HepG2 (cell line): ENCODE results near the gene ZNF513. TPM values are rescaled to one million over a fixed set of nuclear protein-coding genes. Genes with fewer than 3 reads are reported as not detected.

Experiments used
- ATAC-seq: fragments of 200-7000 bp; cut with Tn5 transposase; 3 replicates; pipeline ENCODE4 v1.9.1; 2020; ENCODE audit warnings: mild to moderate bottlenecking, moderate library complexity
- BruUV-seq: library from RNA; stranded (reverse); fragments of 400-500 nt; replicated peaks from 2 replicates; lab custom pipeline; 2021; lab: Mats Ljungman, UMichigan
- CTCF ChIA-PET: fragments of 300-600 bp; formaldehyde crosslinking; extraction: SDS; loops from one replicate; lab custom pipeline; 2021; ENCODE audit warnings: low total read pairs, inconsistent platforms, low intra/inter-chr PET ratio; lab: Yijun Ruan, JAX
- POLR2A ChIA-PET: fragments of 350-600 bp; sonication (Branson Sonifier 250); formaldehyde crosslinking; loops from one replicate; lab custom pipeline; 2020; ENCODE audit warnings: antibody characterized with exemption, inconsistent platforms; lab: Yijun Ruan, JAX
- DNase-seq: peaks from one replicate; pipeline ENCODE4 v3.0.0-alpha.2; 2015; ENCODE audit warnings: low spot score
- FAIRE-seq: peaks from 3 replicates; lab custom pipeline; 2011; peaks lifted over from hg19 to GRCh38; lab: Jason Lieb, UNC
- H2AFZ ChIP-seq: one replicate; pipeline ENCODE4 v1.6.1; 2011; ENCODE audit warnings: low read length, inconsistent platforms
- H3K27ac ChIP-seq: fragments of 300-600 bp; 3 replicates; pipeline ENCODE4 v1.8.0; 2011; ENCODE audit warnings: mixed run types, mild to moderate bottlenecking, mixed read lengths, low read length, inconsistent platforms; ENCODE audit not compliant: insufficient read depth; ENCODE audit errors: extremely low read length
- H3K27me3 ChIP-seq, 2 experiments: fragments of 200-600 bp in 1 of 2; 2 replicates in 1 of 2; 3 replicates in 1 of 2; pipeline versions ENCODE4 v1.6.0 to v1.8.0; 2011; ENCODE audit warnings: low read length in 2 of 2, mild to moderate bottlenecking in 2 of 2, moderate library complexity in 2 of 2, inconsistent platforms in 1 of 2; ENCODE audit not compliant: insufficient read depth in 2 of 2, control insufficient read depth in 1 of 2
- H3K36me3 ChIP-seq, 2 experiments: fragments of 200-600 bp in 1 of 2; replicated peaks in 1 of 2; 2 replicates in 1 of 2; 3 replicates in 1 of 2; pipeline versions ENCODE4 v1.5.1 to v1.8.0; 2011; ENCODE audit warnings: low read length in 2 of 2, inconsistent platforms in 1 of 2; ENCODE audit not compliant: insufficient read depth in 2 of 2, control insufficient read depth in 1 of 2
- H3K4me1 ChIP-seq: 2 replicates; pipeline ENCODE4 v1.5.1; 2012; ENCODE audit warnings: low read length, inconsistent platforms; ENCODE audit not compliant: insufficient read depth
- H3K4me2 ChIP-seq: 2 replicates; pipeline ENCODE4 v1.6.0; 2011; ENCODE audit warnings: low read depth, low read length, inconsistent platforms
- H3K4me3 ChIP-seq, 3 experiments: fragments of 200-600 bp in 1 of 3; sonication (generic), shearing (Covaris generic) in 1 of 3; replicated peaks in 1 of 3; 2 replicates each; pipeline ENCODE4 v1.5.1; 2011 to 2016; ENCODE audit warnings: low read length in 3 of 3, inconsistent platforms in 2 of 3, low read depth in 2 of 3, mild to moderate bottlenecking in 2 of 3, control low read depth in 1 of 3, mixed read lengths in 1 of 3; ENCODE audit not compliant: insufficient read depth in 1 of 3
- H3K79me2 ChIP-seq: one replicate; pipeline ENCODE4 v1.6.1; 2011; ENCODE audit warnings: low read length, inconsistent platforms; ENCODE audit not compliant: insufficient read depth
- H3K9ac ChIP-seq: 2 replicates; pipeline ENCODE4 v1.6.0; 2011; ENCODE audit warnings: mild to moderate bottlenecking, low read depth, low read length, inconsistent platforms; ENCODE audit not compliant: insufficient read depth
- H3K9me3 ChIP-seq: 2 replicates; pipeline ENCODE4 v1.5.1; 2012; ENCODE audit warnings: mild to moderate bottlenecking, low read length
- H4K20me1 ChIP-seq: 2 replicates; pipeline ENCODE4 v1.6.0; 2011; ENCODE audit warnings: inconsistent platforms, mild to moderate bottlenecking, low read length, moderate library complexity; ENCODE audit not compliant: insufficient read depth
- MATR3 ChIP-seq: sonication (generic); formaldehyde crosslinking; IDR thresholded peaks from 2 replicates; pipeline ENCODE4 v1.4.0; 2020; ENCODE audit warnings: missing genetic modification reagents
- PPARG ChIP-seq: conservative IDR thresholded peaks from 2 replicates; pipeline ENCODE4 v1.6.1; 2016; ENCODE audit warnings: missing biosample characterization, missing genetic modification reagents
- PTBP1 ChIP-seq: fragments of 200-400 bp; formaldehyde crosslinking; IDR thresholded peaks from 2 replicates; pipeline ENCODE4 v1.6.1; 2018; ENCODE audit warnings: low read length, low read depth; ENCODE audit not compliant: poor library complexity, severe bottlenecking
- RFX5 ChIP-seq: IDR thresholded peaks from 2 replicates; pipeline ENCODE4 v1.6.1; 2011; ENCODE audit warnings: low read depth, low read length, improper control_type of control experiment
- SALL2 ChIP-seq: sonication (generic); formaldehyde crosslinking; IDR thresholded peaks from 2 replicates; pipeline ENCODE4 v1.8.1; 2023; ENCODE audit warnings: mild to moderate bottlenecking, missing genetic modification reagents, inconsistent platforms
- ZNF160 ChIP-seq: sonication (generic); formaldehyde crosslinking; IDR thresholded peaks from 2 replicates; pipeline ENCODE4 v1.8.0; 2022; ENCODE audit warnings: mild to moderate bottlenecking, inconsistent platforms, missing genetic modification reagents
- ZNF253 ChIP-seq: sonication (generic); formaldehyde crosslinking; IDR thresholded peaks from 2 replicates; pipeline ENCODE4 v1.8.0; 2022; ENCODE audit warnings: mild to moderate bottlenecking, missing genetic modification reagents, borderline replicate concordance
- ZNF598 ChIP-seq: sonication (generic); formaldehyde crosslinking; IDR thresholded peaks from 2 replicates; pipeline ENCODE4 v1.5.1; 2020; ENCODE audit warnings: mild to moderate bottlenecking, missing genetic modification reagents, borderline replicate concordance
- ZNF660 ChIP-seq: sonication (generic); formaldehyde crosslinking; IDR thresholded peaks from 2 replicates; pipeline ENCODE4 v1.5.1; 2020; ENCODE audit warnings: mild to moderate bottlenecking, low read depth, missing genetic modification reagents, borderline replicate concordance
- ZNF792 ChIP-seq: IDR thresholded peaks from 2 replicates; pipeline ENCODE4 v1.6.1; 2016
- WGBS: methylation state at CpG from one replicate; pipeline ENCODE4 v1.1.6; 2017; ENCODE audit warnings: low lambda C conversion rate; 5-methylcytosine and 5-hydroxymethylcytosine counted together
- in situ Hi-C: cut with HindIII; loops from 2 replicates; pipeline ENCODE4 v1.10.0; 2017; ENCODE audit warnings: low pct_unique_long_range_greater_than_20kb; ENCODE audit not compliant: extremely low pct_ligation_motif_present
- intact Hi-C: fragments of 100-400 bp; cut with micrococcal nuclease; formaldehyde crosslinking; loops from one replicate; pipeline ENCODE4 v1.10.0; 2022; ENCODE audit not compliant: unreplicated experiment
- polyA plus RNA-seq, 8 experiments: library from polyadenylated mRNA; depleted of rRNA in 3 of 8; stranded (reverse) in 7 of 8; unstranded in 1 of 8; fragments of >200 nt; fragmentation: Illumina TruSeq in 4 of 8; extraction: Trizol in 4 of 8; gene quantifications; 2 replicates each; pipeline versions ENCODE4 v1.2.1 to v1.2.3, GENCODE V29; 2011 to 2016; ENCODE audit warnings: low read depth in 4 of 8, missing spikeins in 1 of 8, mixed read lengths in 1 of 8; ENCODE audit not compliant: insufficient read depth in 1 of 8
- total RNA-seq, 5 experiments: library from RNA; depleted of rRNA; stranded (reverse); fragments of >200 nt; fragmentation: Illumina TruSeq; extraction: Trizol; gene quantifications; 2 replicates each; pipeline ENCODE4 v1.2.3, GENCODE V29; 2016; ENCODE audit warnings: low read depth in 1 of 5
- TF ChIP-seq, protein P1 (sequence below), 2 experiments: fragments of 450-650 bp in 1 of 2; sonication (generic) in 1 of 2; formaldehyde crosslinking; IDR thresholded peaks; 2 replicates each; pipeline versions ENCODE4 v1.5.0 to v1.8.0; 2020 to 2022; ENCODE audit warnings: mild to moderate bottlenecking in 1 of 2, missing genetic modification reagents in 1 of 2
- TF ChIP-seq, protein P2 (sequence below): sonication (generic); formaldehyde crosslinking; IDR thresholded peaks from 2 replicates; pipeline ENCODE4 v1.9.0; 2021; ENCODE audit warnings: missing genetic modification reagents, borderline replicate concordance
- TF ChIP-seq, protein P3 (sequence below): IDR thresholded peaks from 2 replicates; pipeline ENCODE4 v1.6.1; 2016; ENCODE audit warnings: mild to moderate bottlenecking
- TF ChIP-seq, protein P4 (sequence below): IDR thresholded peaks from 2 replicates; pipeline ENCODE4 v1.6.1; 2016; ENCODE audit warnings: low read depth, borderline replicate concordance
- TF ChIP-seq, protein P5 (sequence below): sonication (generic); formaldehyde crosslinking; IDR thresholded peaks from 2 replicates; pipeline ENCODE4 v1.5.0; 2020; ENCODE audit warnings: missing genetic modification reagents

The ZNF513 gene
- total and polyA plus RNA-seq, 2 of the 13 experiments (the other 11 are each of a cell fraction or from before 2014, with no cell fraction given): 4.9 to 6.3 TPM

DNA sequence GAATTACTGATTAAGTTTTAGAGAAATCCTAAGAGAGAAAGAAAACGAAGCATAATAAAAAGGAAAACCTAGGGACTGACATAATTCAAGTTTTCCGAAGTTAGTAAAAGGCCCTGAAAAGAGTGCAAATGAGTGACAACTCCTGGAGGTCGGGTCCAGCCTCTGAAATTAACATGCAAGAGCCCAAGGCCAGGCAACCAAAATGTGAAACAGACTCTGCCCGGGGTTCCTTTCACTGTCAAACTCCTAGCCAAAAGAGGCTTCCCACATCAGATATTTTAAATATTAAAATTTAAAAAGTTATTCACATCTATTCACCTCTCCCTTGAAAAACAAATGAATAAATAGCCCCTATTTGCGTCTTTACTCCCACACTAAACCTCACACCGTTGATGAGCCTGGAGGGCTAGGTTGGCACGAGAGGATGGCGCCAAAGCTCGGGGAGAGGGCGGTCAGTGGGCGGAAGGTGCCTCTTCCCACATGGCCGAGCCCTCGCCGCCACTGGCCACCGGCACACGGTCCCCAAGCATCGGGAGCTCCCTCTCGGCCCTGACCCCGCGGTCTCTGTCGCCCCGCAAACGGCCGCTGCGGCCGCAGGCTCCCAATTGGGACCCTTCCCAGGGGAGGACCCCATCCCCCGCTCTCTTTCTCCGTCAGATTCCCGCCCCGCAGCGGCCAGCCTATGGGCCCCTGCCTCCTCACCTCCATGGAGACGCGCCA is 28.2 kb upstream of the ZNF513 start:
- Histone ChIP-seq H2AFZ (no peak overlapping the region), H3K27ac (peak overlapping the region; percentile 95), H3K4me2 (peak overlapping the region; percentile 97), H4K20me1 (0 out of 2 replicates have a peak, but pooled peaks cover 6% of the 10 kb centered on the region), H3K4me3 (peak overlapping the region; percentile 86 to 99 (median 93)), H3K79me2 (peaks cover 48% of the 10 kb centered on the region), H3K9me3 (no peaks in the 10 kb centered on the region), H3K36me3 (peaks cover 0 to 8% of the 10 kb centered on the region in 2 experiments; a peak in 3 of 5 replicates), H3K4me1 (peaks cover 71% of the 10 kb centered on the region), H3K9ac (peak overlapping the region; percentile 93), H3K27me3 (no peaks in the 10 kb centered on the region; a peak in 1 of 5 replicates)
- in situ Hi-C loops: no loop called here
- POLR2A ChIA-PET: interaction anchor here (0.5 to 3.8 kb wide), 26 partner anchors 12 to 275 kb away, joined by 3 to 133 read pairs (median 4); partner anchors contain the start of genes CCDC121, EIF2B4, FNDC4 and GPN1
- DNase-seq: no peak
- intact Hi-C loops: loop anchor here (1.0 to 5.0 kb wide), 6 partner anchors 20 to 274 kb away; partner anchors contain the start of genes IFT172, NRBP1, SLC4A1AP and SUPT7L
- ATAC-seq: peak; percentile 58
- under 1% methylated on average over 21 of the region's 33 CpGs for WGBS
- TSS peak; percentile 72 for BruUV-seq
- FAIRE-seq: no peak
- CTCF ChIA-PET: interaction anchor here (3.2 to 3.5 kb wide), 2 partner anchors 22 to 274 kb away, joined by 23 to 29 read pairs; no protein-coding TSS in a partner anchor
- TF ChIP-seq PTBP1: no peak
- TF ChIP-seq, protein P1, sequence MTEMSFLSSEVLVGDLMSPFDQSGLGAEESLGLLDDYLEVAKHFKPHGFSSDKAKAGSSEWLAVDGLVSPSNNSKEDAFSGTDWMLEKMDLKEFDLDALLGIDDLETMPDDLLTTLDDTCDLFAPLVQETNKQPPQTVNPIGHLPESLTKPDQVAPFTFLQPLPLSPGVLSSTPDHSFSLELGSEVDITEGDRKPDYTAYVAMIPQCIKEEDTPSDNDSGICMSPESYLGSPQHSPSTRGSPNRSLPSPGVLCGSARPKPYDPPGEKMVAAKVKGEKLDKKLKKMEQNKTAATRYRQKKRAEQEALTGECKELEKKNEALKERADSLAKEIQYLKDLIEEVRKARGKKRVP (CRISPR knock-in tag; IDR thresholded peaks at IDR 0.05): no peak
- no peak for TF ChIP-seq ZNF598
- no peak for TF ChIP-seq RFX5
- TF ChIP-seq, protein P2, sequence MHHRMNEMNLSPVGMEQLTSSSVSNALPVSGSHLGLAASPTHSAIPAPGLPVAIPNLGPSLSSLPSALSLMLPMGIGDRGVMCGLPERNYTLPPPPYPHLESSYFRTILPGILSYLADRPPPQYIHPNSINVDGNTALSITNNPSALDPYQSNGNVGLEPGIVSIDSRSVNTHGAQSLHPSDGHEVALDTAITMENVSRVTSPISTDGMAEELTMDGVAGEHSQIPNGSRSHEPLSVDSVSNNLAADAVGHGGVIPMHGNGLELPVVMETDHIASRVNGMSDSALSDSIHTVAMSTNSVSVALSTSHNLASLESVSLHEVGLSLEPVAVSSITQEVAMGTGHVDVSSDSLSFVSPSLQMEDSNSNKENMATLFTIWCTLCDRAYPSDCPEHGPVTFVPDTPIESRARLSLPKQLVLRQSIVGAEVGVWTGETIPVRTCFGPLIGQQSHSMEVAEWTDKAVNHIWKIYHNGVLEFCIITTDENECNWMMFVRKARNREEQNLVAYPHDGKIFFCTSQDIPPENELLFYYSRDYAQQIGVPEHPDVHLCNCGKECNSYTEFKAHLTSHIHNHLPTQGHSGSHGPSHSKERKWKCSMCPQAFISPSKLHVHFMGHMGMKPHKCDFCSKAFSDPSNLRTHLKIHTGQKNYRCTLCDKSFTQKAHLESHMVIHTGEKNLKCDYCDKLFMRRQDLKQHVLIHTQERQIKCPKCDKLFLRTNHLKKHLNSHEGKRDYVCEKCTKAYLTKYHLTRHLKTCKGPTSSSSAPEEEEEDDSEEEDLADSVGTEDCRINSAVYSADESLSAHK (CRISPR knock-in tag): no peak
- TF ChIP-seq MATR3 (CRISPR knock-in tag): no peak
- TF ChIP-seq ZNF253 (CRISPR knock-in tag): no peak
- TF ChIP-seq, protein P3, sequence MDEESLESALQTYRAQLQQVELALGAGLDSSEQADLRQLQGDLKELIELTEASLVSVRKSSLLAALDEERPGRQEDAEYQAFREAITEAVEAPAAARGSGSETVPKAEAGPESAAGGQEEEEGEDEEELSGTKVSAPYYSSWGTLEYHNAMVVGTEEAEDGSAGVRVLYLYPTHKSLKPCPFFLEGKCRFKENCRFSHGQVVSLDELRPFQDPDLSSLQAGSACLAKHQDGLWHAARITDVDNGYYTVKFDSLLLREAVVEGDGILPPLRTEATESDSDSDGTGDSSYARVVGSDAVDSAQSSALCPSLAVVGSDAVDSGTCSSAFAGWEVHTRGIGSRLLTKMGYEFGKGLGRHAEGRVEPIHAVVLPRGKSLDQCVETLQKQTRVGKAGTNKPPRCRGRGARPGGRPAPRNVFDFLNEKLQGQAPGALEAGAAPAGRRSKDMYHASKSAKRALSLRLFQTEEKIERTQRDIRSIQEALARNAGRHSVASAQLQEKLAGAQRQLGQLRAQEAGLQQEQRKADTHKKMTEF (CRISPR knock-in tag): no peak
- TF ChIP-seq SALL2 (CRISPR knock-in tag): no peak
- TF ChIP-seq, protein P4, sequence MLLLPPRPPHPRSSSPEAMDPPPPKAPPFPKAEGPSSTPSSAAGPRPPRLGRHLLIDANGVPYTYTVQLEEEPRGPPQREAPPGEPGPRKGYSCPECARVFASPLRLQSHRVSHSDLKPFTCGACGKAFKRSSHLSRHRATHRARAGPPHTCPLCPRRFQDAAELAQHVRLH: no peak
- no peak for TF ChIP-seq ZNF660 (CRISPR knock-in tag)
- no peak for TF ChIP-seq ZNF792 (CRISPR knock-in tag)
- TF ChIP-seq, protein P5, sequence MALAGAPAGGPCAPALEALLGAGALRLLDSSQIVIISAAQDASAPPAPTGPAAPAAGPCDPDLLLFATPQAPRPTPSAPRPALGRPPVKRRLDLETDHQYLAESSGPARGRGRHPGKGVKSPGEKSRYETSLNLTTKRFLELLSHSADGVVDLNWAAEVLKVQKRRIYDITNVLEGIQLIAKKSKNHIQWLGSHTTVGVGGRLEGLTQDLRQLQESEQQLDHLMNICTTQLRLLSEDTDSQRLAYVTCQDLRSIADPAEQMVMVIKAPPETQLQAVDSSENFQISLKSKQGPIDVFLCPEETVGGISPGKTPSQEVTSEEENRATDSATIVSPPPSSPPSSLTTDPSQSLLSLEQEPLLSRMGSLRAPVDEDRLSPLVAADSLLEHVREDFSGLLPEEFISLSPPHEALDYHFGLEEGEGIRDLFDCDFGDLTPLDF (CRISPR knock-in tag): no peak
- no peak for TF ChIP-seq PPARG (CRISPR knock-in tag)
- TF ChIP-seq ZNF160 (CRISPR knock-in tag): no peak
